Measurements from ENCODE around the gene PRR5L. TPM values are rescaled to one million over a fixed set of nuclear protein-coding genes. Genes with fewer than 3 reads are reported as not detected.

Gene PRR5L
- total RNA-seq, 4 donors from 2014 or later: 1.1 to 3.4 (median 1.7) TPM

DNA sequence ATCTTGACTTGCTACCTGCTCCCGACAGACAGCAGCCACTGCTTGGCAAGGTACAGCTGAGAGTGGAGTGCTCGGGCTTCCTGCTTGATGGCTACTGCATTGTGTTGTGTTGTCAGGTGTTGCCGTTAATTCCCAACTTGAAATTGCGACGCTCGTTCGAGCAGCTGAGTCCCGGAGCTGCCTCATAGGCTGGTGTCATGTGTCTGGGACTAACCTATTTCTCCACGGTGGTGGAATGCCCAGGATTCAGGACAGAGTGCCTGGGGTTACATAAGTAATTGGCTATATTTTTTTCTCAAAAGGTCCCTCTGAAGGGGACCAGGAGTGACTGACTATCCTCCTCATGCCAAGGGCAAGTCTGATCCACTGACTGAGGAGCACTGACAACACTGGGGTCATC is 25.4 kb upstream of the PRR5L start:
- DNase-seq (ENCODE audit: low spot score in 2 of 2): no peak
- TF ChIP-seq POLR2A (IDR thresholded peaks at IDR 0.05): no peak
- TF ChIP-seq, protein P1, sequence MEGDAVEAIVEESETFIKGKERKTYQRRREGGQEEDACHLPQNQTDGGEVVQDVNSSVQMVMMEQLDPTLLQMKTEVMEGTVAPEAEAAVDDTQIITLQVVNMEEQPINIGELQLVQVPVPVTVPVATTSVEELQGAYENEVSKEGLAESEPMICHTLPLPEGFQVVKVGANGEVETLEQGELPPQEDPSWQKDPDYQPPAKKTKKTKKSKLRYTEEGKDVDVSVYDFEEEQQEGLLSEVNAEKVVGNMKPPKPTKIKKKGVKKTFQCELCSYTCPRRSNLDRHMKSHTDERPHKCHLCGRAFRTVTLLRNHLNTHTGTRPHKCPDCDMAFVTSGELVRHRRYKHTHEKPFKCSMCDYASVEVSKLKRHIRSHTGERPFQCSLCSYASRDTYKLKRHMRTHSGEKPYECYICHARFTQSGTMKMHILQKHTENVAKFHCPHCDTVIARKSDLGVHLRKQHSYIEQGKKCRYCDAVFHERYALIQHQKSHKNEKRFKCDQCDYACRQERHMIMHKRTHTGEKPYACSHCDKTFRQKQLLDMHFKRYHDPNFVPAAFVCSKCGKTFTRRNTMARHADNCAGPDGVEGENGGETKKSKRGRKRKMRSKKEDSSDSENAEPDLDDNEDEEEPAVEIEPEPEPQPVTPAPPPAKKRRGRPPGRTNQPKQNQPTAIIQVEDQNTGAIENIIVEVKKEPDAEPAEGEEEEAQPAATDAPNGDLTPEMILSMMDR (IDR thresholded peaks at IDR 0.05): no peak
- H3K4me3 ChIP-seq (ENCODE audit: low read depth, poor library complexity, severe bottlenecking): no peak overlapping the region
- 88 to 90% methylated on average over 9 of the region's 9 CpGs for WGBS, 2 donors
- intact Hi-C loops (cut with DNase I; ENCODE audit: low total_unique reads): no loop called here

DNA sequence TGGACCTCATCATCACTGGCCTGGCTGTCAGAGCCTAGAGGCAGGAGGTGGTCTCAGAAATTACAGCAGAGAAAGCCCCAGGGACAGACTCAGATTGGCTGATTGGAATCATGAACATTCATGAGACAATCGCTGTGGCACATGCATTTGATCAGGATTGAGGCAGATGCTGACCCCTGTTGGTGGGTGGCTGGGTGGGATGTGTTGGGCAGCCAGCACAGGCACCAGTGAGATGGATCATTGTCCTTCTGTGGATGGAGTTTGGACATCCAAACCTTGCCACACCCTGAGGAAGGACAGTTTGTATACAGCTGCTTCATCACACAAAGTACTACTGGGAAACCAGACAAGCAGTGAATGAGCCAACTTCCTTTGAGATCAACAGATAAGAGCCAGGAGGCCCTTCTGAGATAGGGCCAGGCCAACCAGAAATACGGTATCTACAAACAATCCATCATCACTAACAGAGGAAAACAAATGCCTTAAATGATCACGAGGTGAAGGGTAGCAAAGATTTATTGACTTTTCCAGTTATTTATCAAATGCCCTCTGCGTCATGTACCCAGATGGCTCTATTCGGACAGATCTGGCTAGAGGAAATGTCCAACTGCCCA is 24.2 kb upstream of the PRR5L start:
- intact Hi-C loops (cut with DNase I; ENCODE audit: low total_unique reads): no loop called here
- TF ChIP-seq POLR2A (IDR thresholded peaks at IDR 0.05): no peak
- TF ChIP-seq, protein P1 (IDR thresholded peaks at IDR 0.05): no peak
- 81 to 82% methylated on average over 5 of the region's 5 CpGs for WGBS, 2 donors
- peak in 1 of 2 donors; percentile 70 for DNase-seq (ENCODE audit: low spot score in 2 of 2)
- no peak overlapping the region for H3K4me3 ChIP-seq (ENCODE audit: low read depth, poor library complexity, severe bottlenecking)

DNA sequence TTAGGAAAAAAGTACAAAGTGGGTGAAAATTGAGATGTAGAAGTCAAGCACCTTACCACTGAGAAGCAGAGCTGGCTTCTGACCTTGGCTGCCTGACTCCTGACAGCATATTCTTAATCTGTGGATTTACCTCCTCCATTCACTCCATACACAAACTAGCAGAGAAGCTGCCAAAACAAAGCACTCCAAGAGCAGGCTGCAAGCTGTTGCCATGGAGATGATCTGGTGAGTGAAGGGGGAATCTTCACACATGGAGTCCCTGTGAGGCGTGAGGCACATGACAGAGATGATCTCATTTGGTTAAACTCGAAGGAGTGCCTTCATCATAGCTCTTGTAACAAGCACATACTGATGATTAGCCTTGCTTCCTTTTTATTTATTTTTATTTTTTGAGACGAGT is 23.0 kb upstream of the PRR5L start:
- WGBS, 2 donors: 89 to 91% methylated on average over 3 of the region's 3 CpGs
- intact Hi-C loops (cut with DNase I; ENCODE audit: low total_unique reads): no loop called here
- DNase-seq (ENCODE audit: low spot score in 2 of 2): peak in 1 of 2 donors; percentile 7
- no peak overlapping the region for H3K4me3 ChIP-seq (ENCODE audit: low read depth, poor library complexity, severe bottlenecking)
- TF ChIP-seq, protein P1 (IDR thresholded peaks at IDR 0.05): no peak
- TF ChIP-seq POLR2A (IDR thresholded peaks at IDR 0.05): no peak

DNA sequence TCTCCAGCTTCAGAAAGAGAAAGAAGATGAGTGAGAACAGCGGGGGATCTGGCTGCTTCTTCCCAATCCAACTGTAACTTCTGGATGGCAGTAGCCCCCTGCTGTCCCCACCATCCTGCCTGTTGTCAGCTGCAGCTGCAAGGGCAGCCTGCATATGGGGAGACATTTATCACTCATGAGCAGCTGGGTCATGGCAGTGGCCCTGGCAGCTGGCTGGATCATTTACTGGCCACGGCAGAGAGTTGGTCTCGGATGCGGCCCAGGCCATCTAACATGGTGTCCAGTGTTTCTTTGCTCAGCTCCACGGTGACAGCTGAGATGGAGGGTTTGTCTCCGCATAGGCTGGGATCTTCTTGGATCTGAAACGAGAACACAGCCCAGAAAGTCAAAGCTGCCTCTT is 21.7 kb upstream of the PRR5L start:
- DNase-seq (ENCODE audit: low spot score in 2 of 2): no peak
- no peak for TF ChIP-seq POLR2A (IDR thresholded peaks at IDR 0.05)
- TF ChIP-seq, protein P1 (IDR thresholded peaks at IDR 0.05): no peak
- no peak overlapping the region for H3K4me3 ChIP-seq (ENCODE audit: low read depth, poor library complexity, severe bottlenecking)
- WGBS, 2 donors: 94 to 98% methylated on average over 7 of the region's 7 CpGs
- intact Hi-C loops (cut with DNase I; ENCODE audit: low total_unique reads): no loop called here

DNA sequence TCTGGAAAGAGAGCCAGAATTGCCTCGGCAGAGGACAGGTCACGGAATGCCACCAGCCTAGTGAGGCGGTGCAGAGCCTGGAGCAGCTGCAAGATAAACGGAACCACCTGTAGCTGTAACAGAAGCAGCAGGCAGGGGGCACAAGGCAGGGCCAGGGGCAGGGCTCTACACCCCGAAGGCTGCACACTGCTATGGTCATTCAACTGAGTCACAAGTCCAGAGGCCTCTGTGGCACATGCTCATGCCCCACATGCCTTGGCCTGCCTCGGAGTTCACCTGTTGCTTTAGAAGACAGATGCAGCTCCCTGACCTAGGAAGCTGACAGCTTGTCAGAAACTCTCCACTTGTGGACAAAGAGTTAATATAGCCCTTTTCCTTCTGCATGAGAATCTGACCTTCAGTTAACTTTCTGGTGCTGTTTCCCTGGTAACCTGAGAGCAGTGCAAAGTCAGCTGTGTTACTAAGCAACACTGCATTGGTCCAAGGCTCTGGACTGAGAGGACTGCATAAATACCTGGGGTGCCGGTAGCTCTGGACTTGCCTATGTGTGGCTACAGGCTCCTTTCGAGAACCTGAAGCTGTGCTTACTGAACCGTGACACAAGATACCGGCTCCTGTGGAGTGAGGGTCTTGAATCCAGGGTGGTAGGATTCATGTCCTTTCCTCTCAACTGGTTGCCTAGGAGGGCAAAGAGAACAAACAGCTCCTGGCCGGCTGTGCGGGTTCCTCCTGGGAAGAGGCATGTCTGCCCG is 17.4 kb upstream of the PRR5L start:
- peak in 1 of 2 donors; percentile 48 for DNase-seq (ENCODE audit: low spot score in 2 of 2)
- 82 to 83% methylated on average over 13 of the region's 13 CpGs for WGBS, 2 donors

More for the DNA sequence above, 17.4 kb upstream of the PRR5L start:
- TF ChIP-seq POLR2A (IDR thresholded peaks at IDR 0.05): no peak
- TF ChIP-seq, protein P1 (IDR thresholded peaks at IDR 0.05): no peak
- intact Hi-C loops (cut with DNase I; ENCODE audit: low total_unique reads): no loop called here
- no peak overlapping the region for H3K4me3 ChIP-seq (ENCODE audit: low read depth, poor library complexity, severe bottlenecking)
